GM19438 (cell line): ENCODE measurements around the gene RABAC1.
"Not testable (repeated sequence)": the region's sequence is repeated elsewhere in the genome, so short reads cannot be mapped to it uniquely, and the experiment has no call there.

Experiments used
- ATAC-seq: cut with Tn5 transposase; IDR thresholded peaks from one replicate; pipeline ENCODE4 v1.9.1; 2021; ENCODE audit warnings: low read depth; ENCODE audit not compliant: unreplicated experiment

The RABAC1 gene

GRCh38 chr19:41955521-41955920 lies 3.6 kb downstream of the RABAC1 start:
- no peak for ATAC-seq

- no peak for ATAC-seq
Observed at GRCh38 chr19:41951686-41952172, 7.4 kb downstream of the RABAC1 start.

- ATAC-seq: no peak
Observed at GRCh38 chr19:41947091-41947490, 12.0 kb downstream of the RABAC1 start.

GRCh38 chr19:41945135-41945766 lies 13.9 kb downstream of the RABAC1 start:
- ATAC-seq: peak; percentile 72

GRCh38 chr19:41944336-41944735 lies 14.8 kb downstream of the RABAC1 start:
- no peak for ATAC-seq

- no peak for ATAC-seq
Observed at GRCh38 chr19:41941410-41942202, 17.5 kb downstream of the RABAC1 start.

- no peak for ATAC-seq
Observed at GRCh38 chr19:41940731-41941409, 18.3 kb downstream of the RABAC1 start.

GRCh38 chr19:41939861-41940730 lies 19.0 kb downstream of the RABAC1 start:
- ATAC-seq: no peak

- not testable (repeated sequence) for ATAC-seq
Observed at GRCh38 chr19:41939209-41939608, 19.9 kb downstream of the RABAC1 start.

GRCh38 chr19:41937525-41938468 lies 21.3 kb downstream of the RABAC1 start:
- ATAC-seq: no peak

GRCh38 chr19:41936961-41937360 lies 22.2 kb downstream of the RABAC1 start:
- ATAC-seq: no peak

- no peak for ATAC-seq
Observed at GRCh38 chr19:41936416-41936850, 22.7 kb downstream of the RABAC1 start.

- no peak for ATAC-seq
Observed at GRCh38 chr19:41935760-41936415, 23.2 kb downstream of the RABAC1 start.

GRCh38 chr19:41934849-41935374 lies 24.2 kb downstream of the RABAC1 start:
- ATAC-seq: no peak

- ATAC-seq: no peak
Observed at GRCh38 chr19:41933693-41934426, 25.3 kb downstream of the RABAC1 start.

- no peak for ATAC-seq
Observed at GRCh38 chr19:41932720-41933332, 26.3 kb downstream of the RABAC1 start.

- ATAC-seq: no peak
Observed at GRCh38 chr19:41932259-41932719, 26.8 kb downstream of the RABAC1 start.
